Keratinocyte (primary cell): ENCODE measurements around the gene SLC9A3. TPM values are rescaled to one million over a fixed set of nuclear protein-coding genes. Genes with fewer than 3 reads are reported as not detected.

Experiments used
- DNase-seq: peaks from one replicate; pipeline ENCODE4 v3.0.0-alpha.2; 2011; ENCODE audit warnings: low read depth, missing footprints, low spot score
- FAIRE-seq: peaks from 2 replicates; lab custom pipeline; 2011; peaks lifted over from hg19 to GRCh38; lab: Jason Lieb, UNC
- H2AFZ ChIP-seq: 2 replicates; pipeline ENCODE4 v1.6.0; 2012; ENCODE audit warnings: low read length, control low read depth, inconsistent platforms; ENCODE audit not compliant: control insufficient read depth
- H3K27ac ChIP-seq: 2 replicates; pipeline ENCODE4 v1.5.1; 2011; ENCODE audit warnings: low read length; ENCODE audit not compliant: control insufficient read depth, insufficient read depth
- H3K27me3 ChIP-seq: 3 replicates; pipeline ENCODE4 v1.6.0; 2011; ENCODE audit warnings: low read length; ENCODE audit not compliant: control insufficient read depth, insufficient read depth; ENCODE audit errors: extremely low read depth
- H3K36me3 ChIP-seq, 2 experiments: 2 replicates in 1 of 2; 3 replicates in 1 of 2; pipeline ENCODE4 v1.5.1; 2011; ENCODE audit warnings: low read length in 2 of 2, mild to moderate bottlenecking in 1 of 2; ENCODE audit not compliant: control insufficient read depth in 2 of 2, insufficient read depth in 2 of 2; ENCODE audit errors: extremely low read depth in 1 of 2
- H3K4me1 ChIP-seq: 3 replicates; pipeline ENCODE4 v1.5.1; 2011; ENCODE audit warnings: low read length; ENCODE audit not compliant: control insufficient read depth, insufficient read depth; ENCODE audit errors: extremely low read depth
- H3K4me2 ChIP-seq: 3 replicates; pipeline ENCODE4 v1.6.0; 2011; ENCODE audit warnings: low read depth, low read length; ENCODE audit not compliant: control insufficient read depth, insufficient read depth; ENCODE audit errors: extremely low read depth
- H3K4me3 ChIP-seq, 3 experiments: fragments of 200-600 bp in 1 of 3; sonication (generic) in 1 of 3; 2 replicates in 2 of 3; 3 replicates in 1 of 3; pipeline ENCODE4 v1.5.1; 2011 to 2016; ENCODE audit warnings: low read length in 3 of 3, mild to moderate bottlenecking in 3 of 3, control low read depth in 2 of 3, inconsistent platforms in 1 of 3, low read depth in 1 of 3, mixed read lengths in 1 of 3, mixed run types in 1 of 3, moderate library complexity in 1 of 3; ENCODE audit not compliant: control insufficient read depth in 2 of 3, insufficient read depth in 2 of 3; ENCODE audit errors: extremely low read depth in 1 of 3
- H3K79me2 ChIP-seq: 2 replicates; pipeline ENCODE4 v1.6.0; 2012; ENCODE audit warnings: low read length; ENCODE audit not compliant: control insufficient read depth, insufficient read depth
- H3K9ac ChIP-seq: 3 replicates; pipeline ENCODE4 v1.6.0; 2011; ENCODE audit warnings: low read length; ENCODE audit not compliant: control insufficient read depth, insufficient read depth; ENCODE audit errors: extremely low read depth
- H3K9me1 ChIP-seq: 3 replicates; pipeline ENCODE4 v1.6.0; 2011; ENCODE audit warnings: low read length; ENCODE audit not compliant: control insufficient read depth, insufficient read depth; ENCODE audit errors: extremely low read depth
- H3K9me3 ChIP-seq: 2 replicates; pipeline ENCODE4 v1.5.1; 2012; ENCODE audit warnings: low read depth, low read length; ENCODE audit not compliant: control insufficient read depth
- H4K20me1 ChIP-seq: 3 replicates; pipeline ENCODE4 v1.6.0; 2011; ENCODE audit warnings: low read length; ENCODE audit not compliant: control insufficient read depth, insufficient read depth; ENCODE audit errors: extremely low read depth
- CTCF ChIP-seq, 3 experiments: IDR thresholded peaks in 1 of 3; conservative IDR thresholded peaks in 1 of 3; optimal IDR thresholded peaks in 1 of 3; 2 replicates in 2 of 3; 3 replicates in 1 of 3; pipeline versions ENCODE3 to v1.5.1; 2011; ENCODE audit warnings: low read length in 3 of 3, mild to moderate bottlenecking in 3 of 3, moderate library complexity in 2 of 3, control low read depth in 1 of 3, inconsistent platforms in 1 of 3; ENCODE audit not compliant: insufficient read depth in 2 of 3; ENCODE audit errors: extremely low read depth in 1 of 3
- EZH2 ChIP-seq: IDR thresholded peaks from one replicate; pipeline ENCODE4 v1.6.1; 2012; ENCODE audit warnings: inconsistent platforms, mild to moderate bottlenecking, low read length, moderate library complexity
- dilution Hi-C: fragments of 300-500 bp; cut with MboI; formaldehyde crosslinking; loops from one replicate; pipeline ENCODE4 v1.7.0; 2020; ENCODE audit warnings: low sequenced_read_pairs; ENCODE audit not compliant: extremely low pct_ligation_motif_present
- polyA plus RNA-seq, 5 experiments: library from polyadenylated mRNA; depleted of rRNA in 3 of 5; stranded (reverse) in 3 of 5; stranded (forward) in 1 of 5; unstranded in 1 of 5; fragments of >200 nt; gene quantifications; 1 replicate in 1 of 5; 2 replicates in 3 of 5; 3 replicates in 1 of 5; pipeline versions ENCODE4 v1.2.1 to v1.2.3, GENCODE V29; 2011 to 2012; ENCODE audit warnings: missing spikeins in 2 of 5, low read depth in 1 of 5, low replicate concordance in 1 of 5

The SLC9A3 gene
- polyA plus RNA-seq, 1 donor (not counting 4 experiments of a cell fraction or from before 2014, with no cell fraction given), result 0.55 TPM

GRCh38 chr5:472076-472655 is 52.1 kb downstream of the SLC9A3 start:
- FAIRE-seq, result no peak
- Histone ChIP-seq H3K9me1 (no peaks in the 10 kb centered on the region), H3K79me2 (peaks cover 16% of the 10 kb centered on the region), H3K36me3 (peaks cover 0 to 5% of the 10 kb centered on the region in 2 experiments), H3K4me3 (peak overlapping the region; percentile 75 to 83 (median 81)), H3K4me1 (peaks cover 20% of the 10 kb centered on the region), H3K4me2 (peak overlapping the region; percentile 84), H2AFZ (peak overlapping the region; percentile 22), H4K20me1 (no peaks in the 10 kb centered on the region), H3K27me3 (peaks cover 21% of the 10 kb centered on the region), H3K27ac (peak overlapping the region; percentile 75), H3K9ac (peak overlapping the region; percentile 87), H3K9me3 (no peaks in the 10 kb centered on the region)
- dilution Hi-C loops, result no loop called here
- DNase-seq, result no peak
- TF ChIP-seq CTCF (optimal IDR thresholded peaks at IDR 0.05 in 1 of 3, IDR thresholded peaks at IDR 0.05 in 1 of 3, conservative IDR thresholded peaks at IDR 0.05 in 1 of 3; ENCODE audit: extremely low read depth in 1 of 3, insufficient read depth in 2 of 3, low read length in 3 of 3), result no peak
- no peak for TF ChIP-seq EZH2

GRCh38 chr5:471750-472058 is 52.5 kb downstream of the SLC9A3 start:
- H4K20me1 ChIP-seq, result no peaks in the 10 kb centered on the region
- TF ChIP-seq EZH2, result no peak
- TF ChIP-seq CTCF (optimal IDR thresholded peaks at IDR 0.05 in 1 of 3, IDR thresholded peaks at IDR 0.05 in 1 of 3, conservative IDR thresholded peaks at IDR 0.05 in 1 of 3; ENCODE audit: extremely low read depth in 1 of 3, insufficient read depth in 2 of 3, low read length in 3 of 3), result no peak
- H3K27ac ChIP-seq, result no peak overlapping the region
- H3K36me3 ChIP-seq, result peaks cover 0 to 5% of the 10 kb centered on the region in 2 experiments
- dilution Hi-C loops, result no loop called here
- no peak overlapping the region for H2AFZ ChIP-seq
- H3K9me1 ChIP-seq, result no peaks in the 10 kb centered on the region
- H3K27me3 ChIP-seq, result peaks cover 19% of the 10 kb centered on the region
- FAIRE-seq (no peak), DNase-seq (no peak)
- H3K79me2 ChIP-seq, result peaks cover 16% of the 10 kb centered on the region
- peaks cover 20% of the 10 kb centered on the region for H3K4me1 ChIP-seq
- H3K9ac ChIP-seq, result peak overlapping the region; percentile 87
- H3K4me3 ChIP-seq, result peak overlapping the region; percentile 75 to 83 (median 81)
- H3K4me2 ChIP-seq, result peak overlapping the region; percentile 84
- no peaks in the 10 kb centered on the region for H3K9me3 ChIP-seq
